ENCODE measurements around the gene C4orf50.

DNA sequence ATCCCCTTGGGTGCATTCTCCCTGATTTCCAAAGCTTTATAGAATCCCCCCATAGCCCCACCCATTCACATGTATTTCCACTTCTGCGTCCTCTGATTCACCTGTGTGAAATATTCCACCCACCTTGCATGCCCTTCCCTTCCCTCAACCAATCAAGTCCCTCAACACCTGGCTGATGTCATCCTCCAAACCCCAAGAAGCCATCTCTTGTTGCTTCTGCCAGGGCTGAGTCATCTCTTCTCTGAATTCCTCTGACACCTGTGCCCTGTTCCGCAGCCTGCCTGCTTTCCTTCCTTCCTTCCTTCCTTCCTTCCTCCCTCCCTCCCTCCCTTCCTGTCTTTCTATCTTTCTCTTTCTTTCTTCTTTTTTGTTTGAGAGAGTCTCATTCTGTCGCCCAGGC lies 135.3 kb downstream of the C4orf50 start:
- TF ChIP-seq TAF1 (IDR thresholded peaks at IDR 0.05; ENCODE audit: low read depth), result no peak
- TF ChIP-seq, protein P1, sequence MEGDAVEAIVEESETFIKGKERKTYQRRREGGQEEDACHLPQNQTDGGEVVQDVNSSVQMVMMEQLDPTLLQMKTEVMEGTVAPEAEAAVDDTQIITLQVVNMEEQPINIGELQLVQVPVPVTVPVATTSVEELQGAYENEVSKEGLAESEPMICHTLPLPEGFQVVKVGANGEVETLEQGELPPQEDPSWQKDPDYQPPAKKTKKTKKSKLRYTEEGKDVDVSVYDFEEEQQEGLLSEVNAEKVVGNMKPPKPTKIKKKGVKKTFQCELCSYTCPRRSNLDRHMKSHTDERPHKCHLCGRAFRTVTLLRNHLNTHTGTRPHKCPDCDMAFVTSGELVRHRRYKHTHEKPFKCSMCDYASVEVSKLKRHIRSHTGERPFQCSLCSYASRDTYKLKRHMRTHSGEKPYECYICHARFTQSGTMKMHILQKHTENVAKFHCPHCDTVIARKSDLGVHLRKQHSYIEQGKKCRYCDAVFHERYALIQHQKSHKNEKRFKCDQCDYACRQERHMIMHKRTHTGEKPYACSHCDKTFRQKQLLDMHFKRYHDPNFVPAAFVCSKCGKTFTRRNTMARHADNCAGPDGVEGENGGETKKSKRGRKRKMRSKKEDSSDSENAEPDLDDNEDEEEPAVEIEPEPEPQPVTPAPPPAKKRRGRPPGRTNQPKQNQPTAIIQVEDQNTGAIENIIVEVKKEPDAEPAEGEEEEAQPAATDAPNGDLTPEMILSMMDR (IDR thresholded peaks at IDR 0.05; ENCODE audit: poor library complexity, severe bottlenecking), result no peak
- no peak for TF ChIP-seq POLR2AphosphoS5 (IDR thresholded peaks at IDR 0.05)
- TF ChIP-seq SMC3 (conservative IDR thresholded peaks at IDR 0.05; ENCODE audit: poor library complexity), result no peak
- TF ChIP-seq, protein P2, sequence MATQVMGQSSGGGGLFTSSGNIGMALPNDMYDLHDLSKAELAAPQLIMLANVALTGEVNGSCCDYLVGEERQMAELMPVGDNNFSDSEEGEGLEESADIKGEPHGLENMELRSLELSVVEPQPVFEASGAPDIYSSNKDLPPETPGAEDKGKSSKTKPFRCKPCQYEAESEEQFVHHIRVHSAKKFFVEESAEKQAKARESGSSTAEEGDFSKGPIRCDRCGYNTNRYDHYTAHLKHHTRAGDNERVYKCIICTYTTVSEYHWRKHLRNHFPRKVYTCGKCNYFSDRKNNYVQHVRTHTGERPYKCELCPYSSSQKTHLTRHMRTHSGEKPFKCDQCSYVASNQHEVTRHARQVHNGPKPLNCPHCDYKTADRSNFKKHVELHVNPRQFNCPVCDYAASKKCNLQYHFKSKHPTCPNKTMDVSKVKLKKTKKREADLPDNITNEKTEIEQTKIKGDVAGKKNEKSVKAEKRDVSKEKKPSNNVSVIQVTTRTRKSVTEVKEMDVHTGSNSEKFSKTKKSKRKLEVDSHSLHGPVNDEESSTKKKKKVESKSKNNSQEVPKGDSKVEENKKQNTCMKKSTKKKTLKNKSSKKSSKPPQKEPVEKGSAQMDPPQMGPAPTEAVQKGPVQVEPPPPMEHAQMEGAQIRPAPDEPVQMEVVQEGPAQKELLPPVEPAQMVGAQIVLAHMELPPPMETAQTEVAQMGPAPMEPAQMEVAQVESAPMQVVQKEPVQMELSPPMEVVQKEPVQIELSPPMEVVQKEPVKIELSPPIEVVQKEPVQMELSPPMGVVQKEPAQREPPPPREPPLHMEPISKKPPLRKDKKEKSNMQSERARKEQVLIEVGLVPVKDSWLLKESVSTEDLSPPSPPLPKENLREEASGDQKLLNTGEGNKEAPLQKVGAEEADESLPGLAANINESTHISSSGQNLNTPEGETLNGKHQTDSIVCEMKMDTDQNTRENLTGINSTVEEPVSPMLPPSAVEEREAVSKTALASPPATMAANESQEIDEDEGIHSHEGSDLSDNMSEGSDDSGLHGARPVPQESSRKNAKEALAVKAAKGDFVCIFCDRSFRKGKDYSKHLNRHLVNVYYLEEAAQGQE (IDR thresholded peaks at IDR 0.05; ENCODE audit: borderline replicate concordance), result no peak
- no peak for TF ChIP-seq EZH2 (IDR thresholded peaks at IDR 0.05; ENCODE audit: borderline replicate concordance, insufficient read depth, low read length, poor library complexity, severe bottlenecking)
